Common myeloid progenitor, CD34-positive (primary cell): ENCODE data around the gene IL12B.
"Not testable (repeated sequence)": the region's sequence is repeated elsewhere in the genome, so short reads cannot be mapped to it uniquely, and the experiment has no call there.

Source experiments
- CTCF ChIA-PET: fragments of 350-600 bp; sonication (Branson Sonifier 250); formaldehyde crosslinking; loops from one replicate; lab custom pipeline; 2021; ENCODE audit warnings: antibody characterized with exemption; lab: Charles Lee
- POLR2A ChIA-PET: fragments of 350-600 bp; sonication (Branson Sonifier 250); formaldehyde crosslinking; loops from one replicate; lab custom pipeline; 2021; ENCODE audit warnings: antibody characterized with exemption; lab: Charles Lee
- DNase-seq, 3 donors: peaks; one replicate each; pipeline versions ENCODE4 v3.0.0 to v3.0.0-alpha.2; 2013
- H3K27ac ChIP-seq, 2 experiments: 1 replicate in 1 of 2; 2 replicates in 1 of 2; pipeline ENCODE4 v1.7.0; 2013; ENCODE audit warnings: inconsistent platforms in 2 of 2, low read length in 2 of 2, mild to moderate bottlenecking in 2 of 2, low read depth in 1 of 2, moderate library complexity in 1 of 2; ENCODE audit not compliant: severe bottlenecking in 2 of 2, insufficient read depth in 1 of 2, poor library complexity in 1 of 2
- H3K27me3 ChIP-seq, 5 experiments: replicated peaks in 2 of 5; 1 replicate in 3 of 5; 2 replicates in 2 of 5; pipeline versions ENCODE4 v1.6.1 to v1.7.0; 2013; ENCODE audit warnings: low read length in 4 of 5, mild to moderate bottlenecking in 2 of 5, moderate library complexity in 2 of 5, inconsistent platforms in 1 of 5; ENCODE audit not compliant: insufficient read depth in 5 of 5, control insufficient read depth in 4 of 5
- H3K36me3 ChIP-seq, 4 experiments: 1 replicate in 2 of 4; 2 replicates in 2 of 4; pipeline versions ENCODE4 v1.6.1 to v1.7.0; 2013; ENCODE audit warnings: low read length in 3 of 4, control low read depth in 1 of 4, mild to moderate bottlenecking in 1 of 4; ENCODE audit not compliant: control insufficient read depth in 4 of 4, insufficient read depth in 4 of 4
- H3K4me1 ChIP-seq, 4 experiments: 1 replicate in 3 of 4; 2 replicates in 1 of 4; pipeline versions ENCODE4 v1.6.1 to v1.7.1; 2013; ENCODE audit warnings: low read length in 3 of 4, mild to moderate bottlenecking in 3 of 4, control low read depth in 1 of 4, inconsistent platforms in 1 of 4, moderate library complexity in 1 of 4; ENCODE audit not compliant: control insufficient read depth in 4 of 4, insufficient read depth in 4 of 4; ENCODE audit errors: control extremely low read depth in 1 of 4
- H3K4me3 ChIP-seq, 7 experiments: 1 replicate in 4 of 7; 2 replicates in 3 of 7; pipeline versions ENCODE4 v1.5.1 to v1.7.0; 2013; ENCODE audit warnings: mild to moderate bottlenecking in 7 of 7, low read length in 6 of 7, moderate library complexity in 6 of 7, inconsistent platforms in 2 of 7, low read depth in 2 of 7, control low read depth in 1 of 7; ENCODE audit not compliant: insufficient read depth in 4 of 7, control insufficient read depth in 1 of 7; ENCODE audit errors: extremely low read depth in 1 of 7
- H3K9me3 ChIP-seq, 5 experiments: 1 replicate in 4 of 5; 2 replicates in 1 of 5; pipeline versions ENCODE4 v1.6.1 to v1.7.1; 2013; ENCODE audit warnings: low read length in 4 of 5, mild to moderate bottlenecking in 2 of 5, inconsistent platforms in 1 of 5, low read depth in 1 of 5, moderate library complexity in 1 of 5; ENCODE audit not compliant: control insufficient read depth in 4 of 5, insufficient read depth in 2 of 5; ENCODE audit errors: control extremely low read depth in 1 of 5
- WGBS: methylation state at CpG from one replicate; pipeline ENCODE4 v1.1.5; 2013; ENCODE audit not compliant: insufficient coverage; 5-methylcytosine and 5-hydroxymethylcytosine counted together

IL12B gene

GRCh38 chr5:159353661-159354252 lies 23.5 kb upstream of the IL12B start:
- no peaks in the 10 kb centered on the region for H3K36me3 ChIP-seq
- POLR2A ChIA-PET, result no interaction called here
- H3K4me1 ChIP-seq, result peaks cover 0 to 5% (median 4%) of the 10 kb centered on the region in 4 experiments
- 90% methylated on average over 3 of the region's 4 CpGs for WGBS
- H3K27ac ChIP-seq, result no peak overlapping the region
- H3K9me3 ChIP-seq, result peaks cover 0 to 2% (median 0%) of the 10 kb centered on the region in 5 experiments
- no peak for DNase-seq
- no peak overlapping the region for H3K4me3 ChIP-seq
- CTCF ChIA-PET, result interaction anchor here (0.8 to 1.2 kb wide), 3 partner anchors 9 to 36 kb away, joined by 3 to 5 read pairs (median 3); no protein-coding TSS in a partner anchor
- no peaks in the 10 kb centered on the region for H3K27me3 ChIP-seq

GRCh38 chr5:159350644-159351043 lies 20.4 kb upstream of the IL12B start:
- H3K4me3 ChIP-seq, DNase-seq, H3K27ac ChIP-seq, H3K9me3 ChIP-seq, H3K27me3 ChIP-seq, H3K4me1 ChIP-seq, POLR2A ChIA-PET, H3K36me3 ChIP-seq: not testable (repeated sequence)
- CTCF ChIA-PET, result interaction anchor here (0.6 to 1.0 kb wide), 2 partner anchors 10 to 670 kb away, joined by 3 read pairs; no protein-coding TSS in a partner anchor

- H3K27me3 ChIP-seq, H3K4me3 ChIP-seq, POLR2A ChIA-PET, H3K9me3 ChIP-seq, DNase-seq, H3K4me1 ChIP-seq, H3K36me3 ChIP-seq, H3K27ac ChIP-seq: not testable (repeated sequence)
- 100% methylated on average over 1 of the region's 2 CpGs for WGBS
- CTCF ChIA-PET, result interaction anchor here (1.0 kb wide), 1 partner anchor 9 kb away, joined by 3 read pairs; no protein-coding TSS in a partner anchor
These were observed 19.9 kb upstream of the IL12B start for GRCh38 chr5:159350216-159350615.

GRCh38 chr5:159345861-159346260 lies 15.6 kb upstream of the IL12B start:
- no CpG with 5 or more reads among the region's 4 CpGs for WGBS
- no peak for DNase-seq
- CTCF ChIA-PET, result interaction anchor here (2.0 kb wide), 1 partner anchor 9 kb away, joined by 5 read pairs; no protein-coding TSS in a partner anchor
- H3K27ac ChIP-seq, result no peak overlapping the region
- POLR2A ChIA-PET, result no interaction called here
- no peak overlapping the region for H3K4me3 ChIP-seq
- H3K9me3 ChIP-seq, result peaks cover 0 to 10% (median 6%) of the 10 kb centered on the region in 5 experiments
- H3K36me3 ChIP-seq, result no peaks in the 10 kb centered on the region
- peaks cover 11 to 29% (median 18%) of the 10 kb centered on the region in 4 experiments for H3K4me1 ChIP-seq
- H3K27me3 ChIP-seq, result no peaks in the 10 kb centered on the region

- no peak overlapping the region for H3K4me3 ChIP-seq
- DNase-seq, result no peak
- WGBS, result 22% methylated on average over 1 of the region's 1 CpG
- ChIA-PET CTCF (interaction anchor here (2.0 kb wide), 1 partner anchor 9 kb away, joined by 5 read pairs; no protein-coding TSS in a partner anchor), POLR2A (no interaction called here)
- peaks cover 0 to 10% (median 6%) of the 10 kb centered on the region in 5 experiments for H3K9me3 ChIP-seq
- H3K27me3 ChIP-seq, result no peaks in the 10 kb centered on the region
- H3K36me3 ChIP-seq, result no peaks in the 10 kb centered on the region
- H3K27ac ChIP-seq, result no peak overlapping the region
- peaks cover 11 to 34% (median 20%) of the 10 kb centered on the region in 4 experiments for H3K4me1 ChIP-seq
These were observed 15.0 kb upstream of the IL12B start for GRCh38 chr5:159345336-159345735.

- Histone ChIP-seq H3K27me3 (no peaks in the 10 kb centered on the region), H3K4me3 (no peak overlapping the region), H3K9me3 (peaks cover 0 to 10% (median 6%) of the 10 kb centered on the region in 5 experiments), H3K36me3 (no peaks in the 10 kb centered on the region), H3K4me1 (peaks cover 11 to 35% (median 20%) of the 10 kb centered on the region in 4 experiments), H3K27ac (no peak overlapping the region)
- peak in 2 of 3 donors; percentile 43 to 49 for DNase-seq
- POLR2A ChIA-PET, result no interaction called here
- 100% methylated on average over 4 of the region's 4 CpGs for WGBS
- CTCF ChIA-PET, result interaction anchor here (1.3 kb wide), 1 partner anchor 26 kb away, joined by 3 read pairs; no protein-coding TSS in a partner anchor
These were observed 13.2 kb upstream of the IL12B start for GRCh38 chr5:159343295-159344094.

- Histone ChIP-seq H3K9me3 (peaks cover 0 to 10% (median 6%) of the 10 kb centered on the region in 5 experiments), H3K27me3 (no peaks in the 10 kb centered on the region), H3K27ac (no peak overlapping the region), H3K36me3 (no peaks in the 10 kb centered on the region), H3K4me3 (no peak overlapping the region), H3K4me1 (peaks cover 16 to 41% (median 23%) of the 10 kb centered on the region in 4 experiments)
- ChIA-PET POLR2A (no interaction called here), CTCF (no interaction called here)
- no CpG with 5 or more reads among the region's 1 CpG for WGBS
- DNase-seq, result no peak
These were observed 12.6 kb upstream of the IL12B start for GRCh38 chr5:159342840-159343239.
